ENCODE data around the gene VASH2.
A peak's percentile ranks its signal among the peaks of the same experiment; 100 is the strongest.

Gene VASH2

DNA sequence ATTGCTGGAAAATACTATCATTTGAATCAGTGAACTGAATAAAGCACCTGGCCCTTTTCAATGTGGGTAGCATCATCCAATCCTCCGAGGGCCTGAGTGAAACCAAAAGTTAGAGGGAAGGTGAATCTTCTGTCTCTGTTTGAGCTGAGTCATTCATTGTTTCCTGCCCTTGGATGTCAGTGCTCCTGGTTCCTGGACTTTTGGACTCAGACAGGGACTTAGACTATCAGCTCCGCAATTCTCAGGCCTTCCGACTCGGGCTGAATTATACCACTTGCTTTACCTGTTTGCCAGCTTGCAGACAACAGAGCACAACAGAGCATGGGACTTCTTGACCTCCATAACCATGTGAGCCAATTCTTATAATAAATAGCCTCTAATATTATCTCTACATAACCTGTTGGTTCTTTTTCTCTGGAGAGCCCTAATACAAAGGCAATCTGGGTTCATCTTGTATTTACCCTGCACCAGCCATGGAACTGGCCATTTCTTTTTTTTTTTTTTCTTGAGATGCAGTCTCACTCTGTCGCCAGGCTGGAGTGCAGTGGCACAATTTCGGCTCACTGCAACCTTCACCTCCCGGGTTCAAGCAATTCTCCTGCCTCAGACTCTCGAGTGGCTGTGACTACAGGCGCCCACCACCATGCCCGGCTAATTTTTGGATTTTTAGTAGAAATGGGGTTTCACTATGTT is 19.2 kb upstream of the VASH2 start:
- DNase-seq = no peak

GRCh38 chr1:212933815-212934471 is 16.4 kb upstream of the VASH2 start:
- no peak for DNase-seq

- DNase-seq = peak; percentile 41
These were observed 14.9 kb upstream of the VASH2 start for GRCh38 chr1:212935387-212935981.

- no peak for DNase-seq
These were observed 13.3 kb upstream of the VASH2 start for GRCh38 chr1:212937034-212937433.

DNA sequence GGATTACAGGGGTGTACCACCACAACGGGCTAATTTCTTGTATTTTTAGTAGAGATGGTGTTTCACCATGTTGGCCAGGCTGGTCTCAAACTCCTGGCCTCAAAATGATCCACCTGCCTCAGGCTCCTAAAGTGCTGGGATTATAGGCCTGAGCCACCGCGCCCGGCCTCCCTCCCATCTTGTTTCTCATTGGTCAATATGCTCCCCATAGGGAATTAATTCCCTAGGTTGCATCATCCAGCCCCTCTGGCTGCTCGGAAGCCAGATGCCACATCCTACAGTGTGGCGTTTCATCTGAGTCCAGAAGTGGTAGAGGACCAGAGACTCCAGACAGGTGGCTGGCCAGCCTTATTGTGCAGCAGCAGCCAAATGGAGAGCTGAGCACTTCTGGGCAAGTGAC is 11.5 kb upstream of the VASH2 start:
- no peak for DNase-seq

GRCh38 chr1:212941452-212941851 is 8.9 kb upstream of the VASH2 start:
- DNase-seq = no peak

DNA sequence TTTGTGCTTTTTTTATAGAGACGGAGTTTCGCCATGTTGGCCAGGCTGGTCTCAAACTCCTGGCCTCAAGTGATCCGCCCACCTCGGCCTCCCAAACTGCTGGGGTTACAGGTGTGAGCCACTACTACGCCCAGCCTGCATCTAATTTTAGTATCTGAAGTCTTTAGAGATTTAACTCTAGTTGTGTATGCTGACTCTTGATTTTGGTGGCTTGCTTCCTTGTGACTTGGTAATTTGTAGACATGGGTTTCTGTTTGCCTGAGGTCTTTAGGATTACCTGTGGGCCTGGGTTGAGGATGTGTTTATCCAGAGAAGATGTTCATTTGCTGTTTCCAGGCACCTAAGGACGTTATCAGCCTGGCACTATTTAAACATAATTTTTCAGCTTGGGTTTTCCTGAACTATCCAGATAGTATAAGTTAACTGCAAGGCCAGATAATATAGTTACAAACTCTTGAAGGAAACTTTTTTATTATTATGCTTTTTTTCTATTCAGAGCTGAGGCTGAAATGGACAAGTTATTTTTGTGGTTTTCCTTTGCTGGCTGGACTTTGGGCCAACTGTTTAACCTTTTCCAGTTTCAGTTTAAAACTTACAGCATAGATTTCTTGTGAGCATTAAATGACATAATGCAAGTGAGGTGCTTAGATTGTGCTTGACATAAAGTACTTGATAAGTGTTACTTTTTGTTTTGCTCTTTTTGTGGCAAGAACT is 7.5 kb upstream of the VASH2 start:
- DNase-seq = no peak

DNA sequence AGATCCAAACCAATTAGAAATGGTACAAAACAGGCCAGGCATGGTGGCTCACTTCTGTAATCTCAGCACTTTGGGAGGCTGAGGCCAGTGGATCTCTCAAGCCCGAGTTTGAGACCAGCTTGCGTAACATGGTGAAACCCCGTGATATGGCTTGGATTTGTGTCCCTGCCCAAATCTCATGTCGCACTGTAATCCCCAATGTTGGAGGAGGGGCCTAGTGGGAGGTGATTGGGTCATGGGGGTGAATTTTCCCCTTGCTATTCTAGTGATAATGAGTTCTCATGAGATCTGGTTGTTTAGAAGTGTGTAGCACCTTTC is 7.0 kb upstream of the VASH2 start:
- DNase-seq = no peak

- DNase-seq = no peak
These were observed 6.0 kb upstream of the VASH2 start for GRCh38 chr1:212944229-212944901.

DNA sequence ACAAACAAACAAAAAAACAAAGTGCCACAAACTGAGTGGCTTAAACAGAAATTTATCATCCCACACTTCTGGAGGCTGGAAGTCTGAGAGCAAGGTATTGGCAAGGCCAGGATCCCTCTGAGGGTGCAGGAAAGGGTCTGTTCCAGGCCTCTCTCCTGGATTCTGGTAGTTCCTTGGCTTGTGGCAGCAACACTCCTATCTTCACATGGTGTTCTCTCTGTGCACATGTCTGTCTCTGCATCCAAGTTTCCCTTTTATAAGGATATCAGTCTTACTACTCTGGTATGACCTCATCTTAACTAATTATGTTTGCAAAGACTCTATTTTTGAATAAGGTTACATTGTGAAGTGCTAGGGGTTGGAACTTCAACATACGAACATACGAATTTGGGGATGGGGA is 5.3 kb upstream of the VASH2 start:
- DNase-seq = no peak

GRCh38 chr1:212945463-212946160 is 4.7 kb upstream of the VASH2 start:
- no peak for DNase-seq

DNA sequence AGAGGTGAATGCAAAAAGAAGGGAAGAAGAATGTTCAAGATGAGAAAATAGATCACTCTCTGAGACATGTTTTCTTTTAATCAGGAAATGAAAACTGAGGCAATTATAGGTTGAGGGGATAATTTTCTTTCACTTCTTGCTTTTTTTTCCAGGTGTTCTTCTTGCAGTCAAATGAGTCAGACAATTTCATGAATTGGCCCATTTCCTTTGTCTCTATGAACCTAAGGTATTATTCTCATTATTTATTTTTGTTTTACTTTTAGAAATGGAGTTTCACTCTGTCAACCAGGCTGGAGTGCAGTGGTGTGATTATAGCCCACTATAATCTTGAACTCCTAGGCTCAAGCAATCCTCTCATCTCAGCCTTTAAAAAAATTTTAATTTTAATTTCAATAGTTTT is 3.5 kb upstream of the VASH2 start:
- DNase-seq = no peak

DNA sequence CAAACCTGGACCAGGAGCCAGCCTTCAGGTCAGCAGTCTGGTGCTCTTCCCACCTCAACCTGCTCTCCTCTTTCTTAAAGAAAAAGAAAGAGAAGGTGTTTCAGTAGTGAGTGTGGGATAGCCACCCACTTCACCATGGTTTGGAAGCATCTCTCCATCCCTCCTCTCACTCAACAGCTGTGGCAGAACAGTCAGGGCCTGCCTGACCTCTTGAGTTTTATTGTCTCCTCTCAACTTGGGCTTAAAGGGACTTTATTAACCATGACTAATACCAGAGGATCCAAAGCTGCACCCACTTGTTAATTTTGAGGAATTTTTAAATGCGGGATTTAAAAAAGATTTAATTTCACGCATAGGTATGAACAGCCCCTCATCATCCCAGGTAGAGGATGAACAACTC is 570 bp upstream of the VASH2 start:
- no peak for DNase-seq

DNA sequence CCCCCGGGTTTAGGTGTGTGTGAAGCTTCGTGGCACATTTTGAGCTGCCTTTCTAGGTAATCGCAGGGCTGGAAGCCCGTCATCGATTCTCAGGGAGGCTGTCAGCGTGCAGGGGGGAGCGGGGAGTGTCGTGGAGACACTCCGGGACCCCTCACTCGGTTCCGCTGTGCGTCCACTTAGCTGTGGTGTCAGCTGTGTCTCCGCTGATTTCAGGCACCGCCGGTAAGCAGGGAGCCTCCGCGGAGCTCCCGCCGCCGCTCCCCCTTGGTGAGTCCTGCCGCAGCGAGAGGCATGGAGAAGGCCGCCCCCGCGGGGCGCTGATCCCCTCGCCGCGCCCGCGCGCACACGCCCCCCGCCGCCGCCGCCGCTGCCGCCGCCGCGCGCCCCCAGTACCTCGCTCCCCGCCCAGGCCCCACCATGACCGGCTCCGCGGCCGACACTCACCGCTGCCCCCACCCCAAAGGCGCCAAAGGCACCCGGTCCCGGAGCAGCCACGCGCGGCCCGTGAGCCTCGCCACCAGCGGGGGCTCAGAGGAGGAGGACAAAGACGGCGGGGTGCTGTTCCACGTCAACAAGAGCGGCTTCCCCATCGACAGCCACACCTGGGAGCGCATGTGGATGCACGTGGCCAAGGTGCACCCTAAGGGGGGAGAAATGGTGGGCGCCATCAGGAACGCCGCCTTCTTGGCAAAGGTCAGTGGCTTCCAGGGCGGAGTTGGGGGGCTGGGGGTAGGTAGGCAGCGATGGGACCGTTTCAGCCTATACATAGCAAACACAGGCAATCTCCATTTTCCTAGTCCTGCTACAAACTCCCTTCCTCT is 995 bp downstream of the VASH2 start:
- no peak for DNase-seq

- no peak for DNase-seq
These were observed 1.8 kb downstream of the VASH2 start for GRCh38 chr1:212951947-212952640.

GRCh38 chr1:212952641-212952976 is 2.3 kb downstream of the VASH2 start:
- no peak for DNase-seq

DNA sequence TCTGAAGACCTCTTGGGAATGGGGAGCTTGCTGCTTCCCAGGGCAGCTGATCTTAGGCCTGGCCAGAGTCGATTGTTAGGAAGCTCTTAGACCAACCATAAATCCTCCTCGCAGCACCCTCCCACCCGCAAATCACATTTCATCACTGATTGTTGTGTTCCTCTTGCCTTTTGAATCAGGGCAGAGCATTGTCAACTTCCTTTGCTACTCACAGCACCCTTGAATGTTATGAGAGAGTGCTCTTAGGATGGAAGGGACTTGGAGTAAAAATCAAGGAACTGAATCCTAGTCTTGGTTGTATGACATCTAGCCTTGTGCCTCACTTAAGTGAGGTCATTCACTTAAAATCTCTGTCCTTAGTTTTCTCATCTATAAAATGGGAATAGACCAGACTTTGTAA is 3.0 kb downstream of the VASH2 start:
- DNase-seq = no peak

DNA sequence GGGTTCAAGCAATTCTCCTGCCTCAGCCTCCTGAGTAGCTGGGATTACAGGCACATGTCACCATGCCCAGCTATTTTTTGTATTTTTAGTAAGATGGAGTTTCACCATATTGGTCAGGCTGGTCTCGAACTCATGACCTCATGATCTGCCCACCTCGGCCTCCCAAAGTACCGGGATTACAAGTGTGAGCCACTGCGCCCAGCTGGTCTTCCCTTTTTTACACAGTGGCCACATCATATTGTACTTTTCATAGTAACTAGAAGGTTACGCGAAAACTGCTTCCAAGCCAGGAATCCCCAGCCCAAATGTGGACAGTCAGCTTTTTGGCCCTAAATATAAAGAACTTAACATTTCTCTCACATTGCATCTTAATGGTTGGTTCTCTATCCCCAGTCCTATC is 4.2 kb downstream of the VASH2 start:
- DNase-seq = no peak

DNA sequence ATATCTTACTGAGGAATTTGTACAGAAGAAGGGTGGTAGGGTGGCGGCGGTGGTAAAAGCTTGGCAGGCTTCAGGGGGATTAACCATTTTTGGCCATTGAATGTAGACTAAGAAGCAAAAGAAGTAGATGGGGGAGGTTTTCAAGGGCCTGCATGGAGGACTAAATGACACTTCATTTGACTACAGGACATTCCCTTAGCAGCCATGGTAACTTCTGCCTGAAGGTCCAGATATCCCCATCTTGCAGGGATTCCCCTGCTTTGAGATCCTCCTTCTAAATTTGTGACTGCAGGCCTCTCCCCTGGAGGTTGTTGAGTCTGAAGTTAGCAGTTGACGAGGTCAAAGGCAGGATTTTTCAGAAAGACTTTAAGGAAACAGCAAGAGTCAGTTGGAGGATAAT is 4.8 kb downstream of the VASH2 start:
- DNase-seq = no peak

DNA sequence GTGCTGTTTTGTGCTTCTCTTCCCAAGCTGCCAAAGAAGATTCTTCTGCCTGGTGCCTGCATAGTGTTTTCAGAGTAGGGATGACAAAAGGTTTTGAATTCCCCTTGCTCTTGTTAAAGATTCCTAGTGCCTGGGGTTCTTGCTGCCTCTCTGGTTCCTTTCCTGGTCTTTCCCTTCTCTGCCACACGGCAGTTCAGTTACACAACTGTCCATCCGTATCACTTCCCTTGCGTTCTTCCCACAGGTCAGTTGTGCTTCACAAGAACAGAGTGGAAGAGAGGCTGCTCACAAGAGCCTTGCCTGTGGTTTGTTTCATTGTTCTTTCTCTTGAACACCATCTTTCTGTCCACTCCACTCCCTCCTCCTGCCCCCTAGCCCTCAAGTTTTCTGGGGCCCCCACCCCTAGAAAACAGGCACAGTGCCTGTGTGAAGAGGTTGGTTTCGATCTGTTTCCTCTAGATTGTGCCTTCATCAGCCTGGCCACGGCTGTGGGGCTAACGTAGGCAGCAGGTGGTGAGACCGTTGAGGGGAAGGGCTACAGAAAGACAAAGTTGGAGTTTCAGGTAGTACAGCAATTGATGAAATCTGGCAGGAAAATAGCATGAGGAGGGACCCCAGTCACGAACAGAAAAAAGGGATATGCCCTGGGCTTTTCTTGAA is 5.8 kb downstream of the VASH2 start:
- DNase-seq = no peak

- no peak for DNase-seq
These were observed 7.2 kb downstream of the VASH2 start for GRCh38 chr1:212957546-212957945.
